GM10248 (cell line): ENCODE data around the gene DNAH3.

ENCODE experiments used
- CTCF ChIA-PET: fragments of 300-600 bp; sonication (Branson Sonifier 250); formaldehyde crosslinking; extraction: SDS; loops from one replicate; lab custom pipeline; 2021; ENCODE audit warnings: antibody characterized with exemption; lab: Yijun Ruan, JAX
- POLR2A ChIA-PET: fragments of 350-650 bp; sonication (Branson Sonifier 250); formaldehyde crosslinking; extraction: SDS; loops from one replicate; lab custom pipeline; 2020; ENCODE audit warnings: antibody characterized with exemption; lab: Yijun Ruan, JAX
- DNase-seq: peaks from one replicate; pipeline ENCODE4 v3.0.0; 2012; ENCODE audit errors: extremely low spot score
- CTCF ChIP-seq: IDR thresholded peaks from 2 replicates; pipeline ENCODE4 v1.5.1; 2012; ENCODE audit warnings: mild to moderate bottlenecking, low read depth; ENCODE audit errors: extremely low read depth, missing control alignments, control extremely low read depth

The DNAH3 gene

GRCh38 chr16:21167929-21168602 is 17.4 kb upstream of the DNAH3 start:
- no peak for DNase-seq
- ChIA-PET CTCF (interaction anchor here (1.1 to 2.4 kb wide), 3 partner anchors 10 to 18 kb away, joined by 3 to 9 read pairs (median 3); no protein-coding TSS in a partner anchor), POLR2A (no interaction called here)
- TF ChIP-seq CTCF = no peak

- POLR2A ChIA-PET = no interaction called here
- CTCF ChIA-PET = no interaction called here
- DNase-seq = no peak
- no peak for TF ChIP-seq CTCF
These were observed 16.7 kb upstream of the DNAH3 start for GRCh38 chr16:21167360-21167759.

GRCh38 chr16:21166561-21166961 is 15.9 kb upstream of the DNAH3 start:
- POLR2A ChIA-PET = no interaction called here
- CTCF ChIA-PET = no interaction called here
- DNase-seq = no peak
- TF ChIP-seq CTCF = no peak

- POLR2A ChIA-PET = no interaction called here
- no peak for DNase-seq
- CTCF ChIA-PET = interaction anchor here (1.2 kb wide), 1 partner anchor 8 kb away, joined by 3 read pairs; no protein-coding TSS in a partner anchor
- TF ChIP-seq CTCF = no peak
These were observed 14.0 kb upstream of the DNAH3 start for GRCh38 chr16:21164521-21165168.

GRCh38 chr16:21163576-21163975 is 12.9 kb upstream of the DNAH3 start:
- CTCF ChIA-PET = interaction anchor here (1.5 kb wide), 1 partner anchor 25 kb away, joined by 5 read pairs; no protein-coding TSS in a partner anchor
- no peak for TF ChIP-seq CTCF
- POLR2A ChIA-PET = no interaction called here
- DNase-seq = no peak

- ChIA-PET POLR2A (no interaction called here), CTCF (interaction anchor here (0.7 to 1.5 kb wide), 2 partner anchors 9 to 24 kb away, joined by 3 to 5 read pairs; no protein-coding TSS in a partner anchor)
- no peak for TF ChIP-seq CTCF
- no peak for DNase-seq
These were observed 12.1 kb upstream of the DNAH3 start for GRCh38 chr16:21162661-21163151.
